DND-41 (cell line): ENCODE data around the gene ZNF732.

Experiments
- ATAC-seq: fragments of 200-7000 bp; cut with Tn5 transposase; 3 replicates; pipeline ENCODE4 v1.9.1; 2021; ENCODE audit warnings: low read depth; ENCODE audit not compliant: insufficient read depth
- DNase-seq: peaks from one replicate; pipeline ENCODE4 v3.0.0-alpha.2; 2020
- H2AFZ ChIP-seq: 2 replicates; pipeline ENCODE4 v1.6.0; 2012; ENCODE audit warnings: low read depth, low read length
- H3K27ac ChIP-seq: 2 replicates; pipeline ENCODE4 v1.5.1; 2012; ENCODE audit warnings: low read length, inconsistent platforms
- H3K27me3 ChIP-seq: fragments of 200-600 bp; sonication (generic); 2 replicates; pipeline ENCODE4 v1.6.0; 2012; ENCODE audit warnings: low read length, mild to moderate bottlenecking, inconsistent platforms; ENCODE audit not compliant: insufficient read depth, poor library complexity
- H3K36me3 ChIP-seq: 2 replicates; pipeline ENCODE4 v1.5.1; 2012; ENCODE audit warnings: low read length, inconsistent platforms; ENCODE audit not compliant: insufficient read depth
- H3K4me1 ChIP-seq: 2 replicates; pipeline ENCODE4 v1.5.1; 2012; ENCODE audit warnings: mild to moderate bottlenecking, low read length; ENCODE audit not compliant: insufficient read depth
- H3K4me2 ChIP-seq: 2 replicates; pipeline ENCODE4 v1.6.0; 2012; ENCODE audit warnings: mild to moderate bottlenecking, moderate library complexity, low read length, inconsistent platforms; ENCODE audit not compliant: insufficient read depth
- H3K4me3 ChIP-seq, 2 experiments: fragments of 200-600 bp in 1 of 2; shearing (Covaris generic) in 1 of 2; 2 replicates each; pipeline ENCODE4 v1.5.1; 2012 to 2016; ENCODE audit warnings: inconsistent platforms in 2 of 2, low read length in 2 of 2, mild to moderate bottlenecking in 2 of 2, low read depth in 1 of 2, moderate library complexity in 1 of 2
- H3K79me2 ChIP-seq: 2 replicates; pipeline ENCODE4 v1.6.0; 2012; ENCODE audit warnings: low read length, inconsistent platforms; ENCODE audit not compliant: insufficient read depth
- H3K9ac ChIP-seq: 2 replicates; pipeline ENCODE4 v1.6.0; 2012; ENCODE audit warnings: low read depth, mild to moderate bottlenecking, inconsistent platforms, low read length, moderate library complexity
- H3K9me3 ChIP-seq: 2 replicates; pipeline ENCODE4 v1.5.1; 2012; ENCODE audit warnings: low read length, moderate library complexity, mild to moderate bottlenecking, inconsistent platforms; ENCODE audit not compliant: insufficient read depth, severe bottlenecking
- H4K20me1 ChIP-seq: 2 replicates; pipeline ENCODE4 v1.6.0; 2012; ENCODE audit warnings: low read length; ENCODE audit not compliant: insufficient read depth
- EZH2 ChIP-seq: IDR thresholded peaks from 3 replicates; pipeline ENCODE4 v1.6.1; 2012; ENCODE audit warnings: borderline replicate concordance, low read depth, mild to moderate bottlenecking, moderate library complexity, low read length, inconsistent platforms; ENCODE audit not compliant: severe bottlenecking
- TF ChIP-seq, protein P1 (sequence below): IDR thresholded peaks from 2 replicates; pipeline ENCODE4 v1.5.1; 2012; ENCODE audit warnings: borderline replicate concordance, low read length, moderate library complexity, mild to moderate bottlenecking; ENCODE audit not compliant: poor library complexity, severe bottlenecking; ENCODE audit errors: extremely low read depth

ZNF732 gene

DNA sequence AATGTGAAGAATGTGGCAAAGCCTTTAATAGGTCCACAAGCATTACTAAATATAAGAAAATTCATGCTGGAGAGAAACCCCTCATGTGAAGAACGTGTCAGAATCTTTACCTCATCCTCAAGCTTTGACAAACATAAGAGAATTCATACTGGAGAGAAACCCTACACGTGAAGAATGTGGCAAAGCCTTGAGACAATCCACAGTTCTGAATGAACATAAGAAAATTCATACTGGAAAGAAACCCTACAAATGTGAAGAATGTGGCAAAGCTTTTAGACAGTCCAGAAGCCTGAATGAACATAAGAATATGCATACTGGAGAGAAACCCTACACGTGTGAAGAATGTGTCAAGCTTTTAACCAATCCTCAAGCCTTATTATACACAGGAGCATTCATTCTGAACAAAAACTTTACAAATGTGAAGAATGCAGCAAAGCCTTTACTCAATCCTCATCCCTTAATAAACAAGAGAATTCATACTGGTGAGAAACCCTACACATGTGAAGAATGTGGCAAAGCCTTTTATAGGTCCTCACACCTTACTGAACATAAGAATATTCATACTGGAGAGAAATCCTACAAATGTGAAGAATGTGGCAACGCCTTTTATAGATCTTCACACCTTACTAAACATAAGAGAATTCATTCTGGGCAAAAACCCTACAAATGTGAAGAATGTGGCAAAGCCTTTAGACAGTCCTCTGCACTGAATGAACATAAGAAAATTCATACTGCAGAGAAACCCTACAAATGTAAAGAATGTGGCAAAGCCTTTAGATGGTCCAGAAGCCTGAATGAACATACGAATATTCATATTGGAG is 51.1 kb downstream of the ZNF732 start:
- no peak for TF ChIP-seq EZH2

DNA sequence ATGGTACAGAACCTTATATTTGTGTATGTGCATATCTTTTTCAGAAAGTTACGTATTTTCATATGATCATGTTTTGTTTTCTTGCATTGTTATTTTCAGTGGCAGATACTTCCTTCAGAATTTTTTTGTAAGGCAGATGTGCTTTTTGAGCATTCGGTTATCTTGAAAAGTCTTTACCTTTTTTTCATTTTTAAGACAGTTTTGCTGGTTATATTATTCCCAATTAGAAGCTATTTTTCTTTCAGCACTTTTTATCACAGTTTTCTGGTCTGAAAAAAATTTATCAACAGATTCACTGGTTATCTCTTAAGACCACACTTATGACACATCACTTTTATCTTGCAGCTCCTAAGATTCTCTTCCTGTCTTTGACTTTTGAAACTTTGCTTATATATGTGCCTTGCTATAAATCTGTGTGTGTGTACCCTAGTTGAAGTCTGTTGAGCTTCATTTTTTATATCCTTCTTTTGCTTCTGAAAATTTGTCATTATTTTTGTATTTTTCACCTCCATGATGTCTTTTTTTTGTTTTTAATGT is 53.1 kb downstream of the ZNF732 start:
- Histone ChIP-seq H3K27ac (no peak overlapping the region), H3K9me3 (peaks cover 72% of the 10 kb centered on the region)

More for the DNA sequence above, 51.1 kb downstream of the ZNF732 start:
- DNase-seq (no peak), ATAC-seq (no peak)
- H3K4me1 ChIP-seq = no peaks in the 10 kb centered on the region
- H3K79me2 ChIP-seq = no peaks in the 10 kb centered on the region
- no peak overlapping the region for H3K27ac ChIP-seq
- H3K9ac ChIP-seq = no peak overlapping the region
- no peaks in the 10 kb centered on the region for H4K20me1 ChIP-seq
- no peaks in the 10 kb centered on the region for H3K27me3 ChIP-seq
- no peaks in the 10 kb centered on the region for H3K36me3 ChIP-seq
- H3K4me2 ChIP-seq = no peak overlapping the region
- H3K4me3 ChIP-seq = no peak overlapping the region
- H2AFZ ChIP-seq = no peak overlapping the region
- peaks cover 71% of the 10 kb centered on the region for H3K9me3 ChIP-seq

DNA sequence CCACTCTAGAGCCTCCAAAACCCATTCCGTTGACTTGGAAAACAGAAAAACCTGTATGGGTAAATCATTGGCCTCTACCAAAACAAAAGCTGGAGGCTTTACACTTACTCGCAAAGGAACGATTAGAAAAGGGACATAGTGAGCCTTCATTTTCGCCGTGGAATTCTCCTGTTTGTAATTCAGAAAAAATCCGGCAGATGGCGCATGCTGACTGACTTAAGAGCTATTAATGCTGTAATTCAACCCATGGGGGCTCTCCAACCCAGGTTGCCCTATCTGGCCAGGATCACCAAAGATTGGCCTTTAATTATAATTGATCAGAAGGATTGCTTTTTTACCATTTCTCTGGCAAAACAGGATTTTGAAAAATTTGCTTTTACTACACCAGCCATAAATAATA is 60.8 kb downstream of the ZNF732 start:
- H3K4me2 ChIP-seq = no peak overlapping the region
- DNase-seq (peak; percentile 41), ATAC-seq (no peak)
- no peaks in the 10 kb centered on the region for H3K27me3 ChIP-seq
- no peaks in the 10 kb centered on the region for H4K20me1 ChIP-seq
- no peaks in the 10 kb centered on the region for H3K79me2 ChIP-seq
- H2AFZ ChIP-seq = no peak overlapping the region
- peaks cover 52% of the 10 kb centered on the region for H3K9me3 ChIP-seq
- 0 out of 2 replicates have a peak, but pooled peaks cover 8% of the 10 kb centered on the region for H3K36me3 ChIP-seq
- H3K27ac ChIP-seq = no peak overlapping the region
- TF ChIP-seq EZH2 = no peak
- TF ChIP-seq, protein P1, sequence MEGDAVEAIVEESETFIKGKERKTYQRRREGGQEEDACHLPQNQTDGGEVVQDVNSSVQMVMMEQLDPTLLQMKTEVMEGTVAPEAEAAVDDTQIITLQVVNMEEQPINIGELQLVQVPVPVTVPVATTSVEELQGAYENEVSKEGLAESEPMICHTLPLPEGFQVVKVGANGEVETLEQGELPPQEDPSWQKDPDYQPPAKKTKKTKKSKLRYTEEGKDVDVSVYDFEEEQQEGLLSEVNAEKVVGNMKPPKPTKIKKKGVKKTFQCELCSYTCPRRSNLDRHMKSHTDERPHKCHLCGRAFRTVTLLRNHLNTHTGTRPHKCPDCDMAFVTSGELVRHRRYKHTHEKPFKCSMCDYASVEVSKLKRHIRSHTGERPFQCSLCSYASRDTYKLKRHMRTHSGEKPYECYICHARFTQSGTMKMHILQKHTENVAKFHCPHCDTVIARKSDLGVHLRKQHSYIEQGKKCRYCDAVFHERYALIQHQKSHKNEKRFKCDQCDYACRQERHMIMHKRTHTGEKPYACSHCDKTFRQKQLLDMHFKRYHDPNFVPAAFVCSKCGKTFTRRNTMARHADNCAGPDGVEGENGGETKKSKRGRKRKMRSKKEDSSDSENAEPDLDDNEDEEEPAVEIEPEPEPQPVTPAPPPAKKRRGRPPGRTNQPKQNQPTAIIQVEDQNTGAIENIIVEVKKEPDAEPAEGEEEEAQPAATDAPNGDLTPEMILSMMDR = peak; percentile 48
- H3K4me1 ChIP-seq = peaks cover 5% of the 10 kb centered on the region
- H3K4me3 ChIP-seq = no peak overlapping the region
- H3K9ac ChIP-seq = no peak overlapping the region

More for the DNA sequence above, 53.1 kb downstream of the ZNF732 start:
- H3K27me3 ChIP-seq = no peaks in the 10 kb centered on the region
- no peak for DNase-seq
- no peaks in the 10 kb centered on the region for H4K20me1 ChIP-seq
- H3K4me1 ChIP-seq = no peaks in the 10 kb centered on the region
- no peak overlapping the region for H3K4me2 ChIP-seq
- no peak for TF ChIP-seq EZH2
- TF ChIP-seq, protein P1 = no peak
- 0 out of 4 replicates have a peak overlapping the region, but pooled peaks of 1 of the 2 experiments have one; percentile 0 for H3K4me3 ChIP-seq
- no peak for ATAC-seq
- no peaks in the 10 kb centered on the region for H3K79me2 ChIP-seq
- no peak overlapping the region for H2AFZ ChIP-seq
- no peak overlapping the region for H3K9ac ChIP-seq
- no peaks in the 10 kb centered on the region for H3K36me3 ChIP-seq

DNA sequence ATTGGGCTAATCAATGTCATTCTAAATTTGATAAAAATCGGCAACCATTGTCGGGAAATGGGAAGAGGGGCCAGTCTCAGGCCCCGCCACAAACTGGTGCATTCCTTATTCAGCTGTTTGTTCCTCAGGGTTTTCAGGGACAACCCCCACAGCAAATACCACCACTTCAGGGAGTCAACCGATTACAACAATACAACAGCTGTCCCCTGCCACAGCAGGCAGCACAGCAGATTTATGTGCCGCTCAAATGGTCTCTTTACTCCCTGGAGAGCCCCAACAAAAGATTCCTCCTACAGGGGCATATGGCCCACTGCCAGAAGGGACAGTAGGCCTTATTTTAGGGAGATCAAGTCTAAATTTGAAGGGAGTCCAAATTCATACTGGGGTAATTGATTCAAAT is 61.8 kb downstream of the ZNF732 start:
- no peaks in the 10 kb centered on the region for H4K20me1 ChIP-seq
- H3K9me3 ChIP-seq = peaks cover 48% of the 10 kb centered on the region
- H3K9ac ChIP-seq = no peak overlapping the region
- H3K36me3 ChIP-seq = 0 out of 2 replicates have a peak, but pooled peaks cover 8% of the 10 kb centered on the region
- H3K27ac ChIP-seq = no peak overlapping the region
- H3K4me3 ChIP-seq = no peak overlapping the region
- no peaks in the 10 kb centered on the region for H3K79me2 ChIP-seq
- DNase-seq (no peak), ATAC-seq (no peak)
- no peak overlapping the region for H2AFZ ChIP-seq
- peaks cover 5% of the 10 kb centered on the region for H3K4me1 ChIP-seq
- TF ChIP-seq, protein P1 = no peak
- TF ChIP-seq EZH2 = no peak
- no peaks in the 10 kb centered on the region for H3K27me3 ChIP-seq
- no peak overlapping the region for H3K4me2 ChIP-seq
